HepG2 (cell line): ENCODE measurements around the gene RPL36. TPM values are rescaled to one million over a fixed set of nuclear protein-coding genes. Genes with fewer than 3 reads are reported as not detected.

Source experiments
- AKNA ChIP-seq: sonication (generic); formaldehyde crosslinking; IDR thresholded peaks from 2 replicates; pipeline ENCODE4 v1.4.0; 2020; ENCODE audit warnings: missing genetic modification reagents, borderline replicate concordance
- MXI1 ChIP-seq: IDR thresholded peaks from 3 replicates; pipeline ENCODE4 v1.6.1; 2012; ENCODE audit warnings: low read depth, low read length, inconsistent platforms, borderline replicate concordance
- STAT6 ChIP-seq: sonication (generic); formaldehyde crosslinking; IDR thresholded peaks from 2 replicates; pipeline ENCODE4 v1.4.0; 2020; ENCODE audit warnings: missing genetic modification reagents, mild to moderate bottlenecking, borderline replicate concordance
- TBP ChIP-seq: sonication (generic); formaldehyde crosslinking; IDR thresholded peaks from 2 replicates; pipeline ENCODE4 v1.5.0; 2020; ENCODE audit warnings: missing genetic modification reagents
- ZBTB40 ChIP-seq, 2 experiments: fragments of 450-650 bp in 1 of 2; sonication (generic) in 1 of 2; formaldehyde crosslinking in 1 of 2; IDR thresholded peaks; 2 replicates each; pipeline versions ENCODE4 v1.6.1 to v1.8.0; 2016 to 2022; ENCODE audit warnings: antibody characterized with exemption in 1 of 2, mild to moderate bottlenecking in 1 of 2, missing genetic modification reagents in 1 of 2
- ZMYM4 ChIP-seq: sonication (generic); formaldehyde crosslinking; IDR thresholded peaks from 2 replicates; pipeline ENCODE4 v1.8.1; 2023; ENCODE audit warnings: mild to moderate bottlenecking, missing genetic modification reagents
- ZNF678 ChIP-seq: sonication (generic); formaldehyde crosslinking; IDR thresholded peaks from 2 replicates; pipeline ENCODE4 v1.4.0; 2020; ENCODE audit warnings: mild to moderate bottlenecking, missing genetic modification reagents
- ZUFSP ChIP-seq: sonication (generic); formaldehyde crosslinking; IDR thresholded peaks from 2 replicates; pipeline ENCODE4 v1.9.0; 2021; ENCODE audit warnings: missing genetic modification reagents, mild to moderate bottlenecking, borderline replicate concordance
- polyA plus RNA-seq, 8 experiments: library from polyadenylated mRNA; depleted of rRNA in 3 of 8; stranded (reverse) in 7 of 8; unstranded in 1 of 8; fragments of >200 nt; fragmentation: Illumina TruSeq in 4 of 8; extraction: Trizol in 4 of 8; gene quantifications; 2 replicates each; pipeline versions ENCODE4 v1.2.1 to v1.2.3, GENCODE V29; 2011 to 2016; ENCODE audit warnings: low read depth in 4 of 8, missing spikeins in 1 of 8, mixed read lengths in 1 of 8; ENCODE audit not compliant: insufficient read depth in 1 of 8
- total RNA-seq, 5 experiments: library from RNA; depleted of rRNA; stranded (reverse); fragments of >200 nt; fragmentation: Illumina TruSeq; extraction: Trizol; gene quantifications; 2 replicates each; pipeline ENCODE4 v1.2.3, GENCODE V29; 2016; ENCODE audit warnings: low read depth in 1 of 5

Gene RPL36
- total and polyA plus RNA-seq, 2 of the 13 experiments (the other 11 are each of a cell fraction or from before 2014, with no cell fraction given): 706 to 740 TPM

GRCh38 chr19:5686647-5687359 is 3.3 kb upstream of the RPL36 start (continued):
- TF ChIP-seq TBP (CRISPR knock-in tag) (no peak), MXI1 (peak; percentile 54; the same call in 1 of the 3 replicates), ZBTB40 (IDR thresholded peaks at IDR 0.05) (no peak), ZBTB40 (CRISPR knock-in tag; IDR thresholded peaks at IDR 0.05) (peak; percentile 33; the same call in 1 of the 2 replicates), ZNF678 (CRISPR knock-in tag) (no peak), ZMYM4 (CRISPR knock-in tag) (0 out of 2 replicates have a peak, but pooled peaks have one; percentile 20), ZUFSP (CRISPR knock-in tag) (no peak), AKNA (CRISPR knock-in tag) (no peak), STAT6 (CRISPR knock-in tag) (no peak; the same call in 1 of the 2 replicates)
